HG02970 (cell line): Measurements from ENCODE around the gene CBL.

Source experiments
- ATAC-seq: cut with Tn5 transposase; IDR thresholded peaks from one replicate; pipeline ENCODE4 v1.9.1; 2021; ENCODE audit warnings: mild to moderate bottlenecking, moderate library complexity, moderate number of reproducible peaks; ENCODE audit not compliant: unreplicated experiment, low FRiP score

The CBL gene

GRCh38 chr11:119320776-119321524, 114.8 kb downstream of the CBL start:
- no peak for ATAC-seq

- ATAC-seq: no peak
Observed at GRCh38 chr11:119322360-119322739, 116.2 kb downstream of the CBL start.

GRCh38 chr11:119322921-119323531, 116.9 kb downstream of the CBL start:
- no peak for ATAC-seq

- no peak for ATAC-seq
Observed at GRCh38 chr11:119323532-119324033, 117.4 kb downstream of the CBL start.

- ATAC-seq: no peak
Observed at GRCh38 chr11:119324189-119324588, 118.0 kb downstream of the CBL start.

GRCh38 chr11:119329320-119329719, 123.2 kb downstream of the CBL start:
- no peak for ATAC-seq

- ATAC-seq: no peak
Observed at GRCh38 chr11:119330237-119330636, 124.1 kb downstream of the CBL start.

GRCh38 chr11:119332111-119332765, 126.1 kb downstream of the CBL start:
- no peak for ATAC-seq

- ATAC-seq: peak; percentile 85
Observed at GRCh38 chr11:119334174-119334930, 128.2 kb downstream of the CBL start, which contains the start of gene RNF26. Gene RNF26 (plus strand): TSS chr11:119334527. CDS start chr11:119335123, 596 bp downstream.

GRCh38 chr11:119335091-119335654, 129.0 kb downstream of the CBL start:
- ATAC-seq: no peak

GRCh38 chr11:119335655-119336543, 129.8 kb downstream of the CBL start:
- no peak for ATAC-seq

- no peak for ATAC-seq
Observed at GRCh38 chr11:119336744-119337469, 130.8 kb downstream of the CBL start.

- ATAC-seq: no peak
Observed at GRCh38 chr11:119337581-119338317, 131.6 kb downstream of the CBL start.

- no peak for ATAC-seq
Observed at GRCh38 chr11:119338318-119338890, 132.3 kb downstream of the CBL start.

- no peak for ATAC-seq
Observed at GRCh38 chr11:119338965-119339588, 132.9 kb downstream of the CBL start.

GRCh38 chr11:119339589-119340334, 133.6 kb downstream of the CBL start:
- ATAC-seq: no peak
